Neural cell (in vitro differentiated cells): ENCODE measurements around the gene KCTD16. TPM values are rescaled to one million over a fixed set of nuclear protein-coding genes. Genes with fewer than 3 reads are reported as not detected.

Source experiments
- H2AFZ ChIP-seq: fragments of 200-600, 300-800 bp; sonication (generic), shearing (Covaris generic); 2 replicates; pipeline ENCODE4 v1.6.0; 2014; ENCODE audit warnings: low read depth, mild to moderate bottlenecking, antibody characterized with exemption, low read length, moderate library complexity
- H3F3A ChIP-seq: fragments of 200-600 bp; shearing (Covaris generic); 2 replicates; pipeline ENCODE4 v1.6.1; 2016; ENCODE audit warnings: mild to moderate bottlenecking, moderate library complexity, mixed read lengths, antibody characterized with exemption, low read length; ENCODE audit not compliant: insufficient read depth, poor library complexity, severe bottlenecking
- H3K27ac ChIP-seq: fragments of 200-600, 300-800 bp; sonication (generic), shearing (Covaris generic); 2 replicates; pipeline ENCODE4 v1.5.1; 2014; ENCODE audit warnings: mild to moderate bottlenecking, low read length, moderate library complexity
- H3K27me3 ChIP-seq: fragments of 300-800, 200-600 bp; sonication (generic), shearing (Covaris generic); 2 replicates; pipeline ENCODE4 v1.6.0; 2014; ENCODE audit warnings: mild to moderate bottlenecking, low read depth, low read length, moderate library complexity; ENCODE audit not compliant: insufficient read depth
- H3K36me3 ChIP-seq: fragments of 300-800, 200-600 bp; sonication (generic), shearing (Covaris generic); 2 replicates; pipeline ENCODE4 v1.5.1; 2014; ENCODE audit warnings: mild to moderate bottlenecking, antibody characterized with exemption, low read length, moderate library complexity; ENCODE audit not compliant: insufficient read depth
- H3K4me2 ChIP-seq: fragments of 300-800, 200-600 bp; sonication (generic), shearing (Covaris generic); 2 replicates; pipeline ENCODE4 v1.6.0; 2014; ENCODE audit warnings: mild to moderate bottlenecking, low read length
- H3K4me3 ChIP-seq: fragments of 300-800, 200-600 bp; sonication (generic), shearing (Covaris generic); 2 replicates; pipeline ENCODE4 v1.5.1; 2014; ENCODE audit warnings: mild to moderate bottlenecking, low read length, moderate library complexity
- H3K79me2 ChIP-seq: fragments of 200-600 bp; shearing (Covaris generic); replicated peaks from 2 replicates; pipeline ENCODE4 v1.6.0; 2014; ENCODE audit warnings: mild to moderate bottlenecking, low read length, moderate library complexity; ENCODE audit not compliant: insufficient read depth
- H3K9ac ChIP-seq: fragments of 300-800, 200-600 bp; sonication (generic), shearing (Covaris generic); 2 replicates; pipeline ENCODE4 v1.6.1; 2016; ENCODE audit warnings: mild to moderate bottlenecking, low read length, mixed read lengths
- H3K9me2 ChIP-seq: fragments of 200-600 bp; shearing (Covaris generic); 2 replicates; pipeline ENCODE4 v1.6.1; 2016; ENCODE audit warnings: mild to moderate bottlenecking, low read length, mixed read lengths; ENCODE audit not compliant: insufficient read depth
- H3K9me3 ChIP-seq: fragments of 200-600, 300-800 bp; sonication (generic), shearing (Covaris generic); 2 replicates; pipeline ENCODE4 v1.6.1; 2016; ENCODE audit warnings: mild to moderate bottlenecking, mixed run types, low read length, moderate library complexity, mixed read lengths
- H4K20me1 ChIP-seq: fragments of 200-600 bp; shearing (Covaris generic); 2 replicates; pipeline ENCODE4 v1.6.1; 2016; ENCODE audit warnings: mild to moderate bottlenecking, mixed run types; ENCODE audit not compliant: insufficient read depth
- CTCF ChIP-seq: fragments of 450-650 bp; IDR thresholded peaks from 2 replicates; pipeline ENCODE4 v1.5.1; 2014; ENCODE audit warnings: antibody characterized with exemption, mild to moderate bottlenecking, moderate library complexity; ENCODE audit not compliant: poor library complexity, severe bottlenecking
- EP300 ChIP-seq: fragments of 450-650 bp; conservative IDR thresholded peaks from 2 replicates; pipeline ENCODE4 v1.6.1; 2014; ENCODE audit warnings: antibody characterized with exemption, mild to moderate bottlenecking, moderate library complexity; ENCODE audit not compliant: poor library complexity, severe bottlenecking
- EZH2 ChIP-seq: fragments of 200-600, 300-800 bp; shearing (Covaris generic), sonication (generic); IDR thresholded peaks from 2 replicates; pipeline ENCODE4 v1.6.1; 2014; ENCODE audit warnings: antibody characterized with exemption, low read length, borderline replicate concordance, mild to moderate bottlenecking; ENCODE audit not compliant: insufficient read depth, poor library complexity, severe bottlenecking
- MXI1 ChIP-seq: fragments of 450-650 bp; conservative IDR thresholded peaks from 2 replicates; pipeline ENCODE4 v1.6.1; 2014; ENCODE audit warnings: antibody characterized with exemption, mild to moderate bottlenecking; ENCODE audit not compliant: poor library complexity, severe bottlenecking
- POLR2AphosphoS5 ChIP-seq: IDR thresholded peaks from 2 replicates; pipeline ENCODE4 v1.6.1; 2012
- RAD21 ChIP-seq: fragments of 450-650 bp; conservative IDR thresholded peaks from 2 replicates; pipeline ENCODE4 v1.6.1; 2014; ENCODE audit warnings: antibody characterized with exemption, mild to moderate bottlenecking, moderate library complexity
- REST ChIP-seq: IDR thresholded peaks from 2 replicates; pipeline ENCODE4 v1.6.1; 2012; ENCODE audit warnings: borderline replicate concordance
- SMC3 ChIP-seq: fragments of 450-650 bp; conservative IDR thresholded peaks from 2 replicates; pipeline ENCODE4 v1.6.1; 2014; ENCODE audit warnings: antibody characterized with exemption, mild to moderate bottlenecking, moderate library complexity; ENCODE audit not compliant: poor library complexity
- TAF1 ChIP-seq: IDR thresholded peaks from 2 replicates; pipeline ENCODE4 v1.6.1; 2012; ENCODE audit warnings: low read depth
- polyA plus RNA-seq: library from polyadenylated mRNA; depleted of rRNA; stranded (reverse); fragments of >200 nt; gene quantifications from 2 replicates; pipeline ENCODE4 v1.2.3, GENCODE V29; 2014

KCTD16 gene
- polyA plus RNA-seq, 1 donor from 2014 or later, result 7.1 TPM

GRCh38 chr5:144260121-144260520 lies 89.4 kb downstream of the KCTD16 start:
- Histone ChIP-seq H3K79me2 (no peaks in the 10 kb centered on the region), H3K27me3 (no peaks in the 10 kb centered on the region), H3K4me2 (no peak overlapping the region), H2AFZ (no peak overlapping the region), H4K20me1 (no peaks in the 10 kb centered on the region), H3K27ac (no peak overlapping the region), H3K36me3 (no peaks in the 10 kb centered on the region), H3K9me2 (no peaks in the 10 kb centered on the region), H3F3A (no peaks in the 10 kb centered on the region), H3K4me3 (no peak overlapping the region), H3K9ac (no peak overlapping the region), H3K9me3 (no peaks in the 10 kb centered on the region)
- TF ChIP-seq CTCF (no peak), MXI1 (no peak), TAF1 (no peak), RAD21 (no peak), SMC3 (no peak), EP300 (no peak), EZH2 (no peak), POLR2AphosphoS5 (no peak), REST (no peak)

GRCh38 chr5:144265643-144266247 lies 95.1 kb downstream of the KCTD16 start:
- Histone ChIP-seq H2AFZ (no peak overlapping the region), H3K9me3 (no peaks in the 10 kb centered on the region), H3K9me2 (no peaks in the 10 kb centered on the region), H3K9ac (no peak overlapping the region), H3K36me3 (no peaks in the 10 kb centered on the region), H3K4me2 (no peak overlapping the region), H3K4me3 (no peak overlapping the region), H3K27me3 (no peaks in the 10 kb centered on the region), H3F3A (peaks cover 3% of the 10 kb centered on the region), H3K27ac (no peak overlapping the region), H4K20me1 (no peaks in the 10 kb centered on the region), H3K79me2 (no peaks in the 10 kb centered on the region)
- TF ChIP-seq SMC3, result no peak
- no peak for TF ChIP-seq POLR2AphosphoS5
- TF ChIP-seq REST, result no peak
- TF ChIP-seq MXI1, result no peak
- no peak for TF ChIP-seq EP300
- TF ChIP-seq EZH2, result no peak
- no peak for TF ChIP-seq TAF1
